Cardiac muscle cell (in vitro differentiated cells and primary cell): ENCODE results near the gene SNX7. TPM values are rescaled to one million over a fixed set of nuclear protein-coding genes. Genes with fewer than 3 reads are reported as not detected.

Experiments
- DNase-seq, 2 donors: peaks; one replicate each; pipeline versions ENCODE4 v3.0.0 to v3.0.0-alpha.2; 2010 to 2017; ENCODE audit warnings: low read depth in 1 of 2, low spot score in 1 of 2
- H3K27ac ChIP-seq: fragments of 200-600 bp; sonication (generic); 2 replicates; pipeline ENCODE4 v1.5.1; 2016
- H3K27me3 ChIP-seq: fragments of 200-600 bp; sonication (generic); 2 replicates; pipeline ENCODE4 v1.6.0; 2016; ENCODE audit warnings: control low read depth
- H3K36me3 ChIP-seq: fragments of 200-600 bp; sonication (generic); 2 replicates; pipeline ENCODE4 v1.5.1; 2016; ENCODE audit warnings: control low read depth
- H3K4me1 ChIP-seq: fragments of 200-600 bp; sonication (generic); 2 replicates; pipeline ENCODE4 v1.8.1; 2017; ENCODE audit warnings: low read depth, mild to moderate bottlenecking, mixed run types
- H3K4me3 ChIP-seq: fragments of 200-600 bp; sonication (generic); 2 replicates; pipeline ENCODE4 v1.5.1; 2016; ENCODE audit warnings: mild to moderate bottlenecking
- H3K9me3 ChIP-seq: fragments of 200-600 bp; sonication (generic); 2 replicates; pipeline ENCODE4 v1.5.1; 2017; ENCODE audit warnings: low read depth, mild to moderate bottlenecking, control low read depth
- CTCF ChIP-seq: IDR thresholded peaks from 2 replicates; pipeline ENCODE4 v1.5.1; 2012; ENCODE audit warnings: low read depth, mild to moderate bottlenecking, low read length
- polyA plus RNA-seq: library from polyadenylated mRNA; unstranded; fragments of >200 nt; fragmentation: Nextera tagmentation; extraction: Ambion mirVana; gene quantifications from 2 replicates; pipeline ENCODE4 v1.2.1, GENCODE V29; 2016
- total RNA-seq: library from RNA; depleted of rRNA; stranded (reverse); fragments of >200 nt; gene quantifications from 2 replicates; pipeline ENCODE4 v1.2.3, GENCODE V29; 2016

The SNX7 gene
- total and polyA plus RNA-seq, 2 experiments from 2014 or later: 20.6 to 42.2 TPM

GRCh38 chr1:98741164-98741563 is 79.6 kb downstream of the SNX7 start:
- H3K4me3 ChIP-seq: no peak overlapping the region
- no peak overlapping the region for H3K27ac ChIP-seq
- H3K4me1 ChIP-seq: no peaks in the 10 kb centered on the region
- H3K27me3 ChIP-seq: no peaks in the 10 kb centered on the region
- DNase-seq: no peak
- no peaks in the 10 kb centered on the region for H3K36me3 ChIP-seq
- no peaks in the 10 kb centered on the region for H3K9me3 ChIP-seq
- no peak for TF ChIP-seq CTCF

- no peak overlapping the region for H3K27ac ChIP-seq
- no peaks in the 10 kb centered on the region for H3K4me1 ChIP-seq
- peak in 1 of 2 donors; percentile 17 for DNase-seq
- no peaks in the 10 kb centered on the region for H3K9me3 ChIP-seq
- no peak overlapping the region for H3K4me3 ChIP-seq
- peak; percentile 45 for TF ChIP-seq CTCF
- no peaks in the 10 kb centered on the region for H3K36me3 ChIP-seq
- H3K27me3 ChIP-seq: no peaks in the 10 kb centered on the region
These were observed 87.7 kb downstream of the SNX7 start for GRCh38 chr1:98749152-98749756.

- Histone ChIP-seq H3K36me3 (no peaks in the 10 kb centered on the region), H3K9me3 (no peaks in the 10 kb centered on the region), H3K27ac (no peak overlapping the region), H3K4me1 (no peaks in the 10 kb centered on the region), H3K27me3 (no peaks in the 10 kb centered on the region), H3K4me3 (no peak overlapping the region)
- no peak for DNase-seq
- no peak for TF ChIP-seq CTCF
These were observed 92.7 kb downstream of the SNX7 start for GRCh38 chr1:98754176-98754575.

GRCh38 chr1:98761219-98761865 is 99.8 kb downstream of the SNX7 start:
- peak in 1 of 2 donors; percentile 13 for DNase-seq
- H3K36me3 ChIP-seq: no peaks in the 10 kb centered on the region
- no peak overlapping the region for H3K27ac ChIP-seq
- H3K4me1 ChIP-seq: peaks cover 11% of the 10 kb centered on the region
- no peaks in the 10 kb centered on the region for H3K27me3 ChIP-seq
- H3K9me3 ChIP-seq: no peaks in the 10 kb centered on the region
- H3K4me3 ChIP-seq: no peak overlapping the region
- TF ChIP-seq CTCF: no peak

- peak in 1 of 2 donors; percentile 22 for DNase-seq
- Histone ChIP-seq H3K9me3 (no peaks in the 10 kb centered on the region), H3K36me3 (no peaks in the 10 kb centered on the region)
These were observed 102.1 kb downstream of the SNX7 start for GRCh38 chr1:98763488-98764150.

More at GRCh38 chr1:98763488-98764150, 102.1 kb downstream of the SNX7 start:
- Histone ChIP-seq H3K4me3 (no peak overlapping the region), H3K4me1 (peaks cover 19% of the 10 kb centered on the region), H3K27me3 (no peaks in the 10 kb centered on the region), H3K27ac (peak overlapping the region; percentile 34)
- no peak for TF ChIP-seq CTCF
